Panc1 (cell line): Measurements from ENCODE around the gene GANAB. TPM values are rescaled to one million over a fixed set of nuclear protein-coding genes. Genes with fewer than 3 reads are reported as not detected.

Experiments used
- ATAC-seq: fragments of 200-7000 bp; cut with Tn5 transposase; 2 replicates; pipeline ENCODE4 v1.9.1; 2020; ENCODE audit warnings: mild to moderate bottlenecking, moderate library complexity
- BruUV-seq: library from RNA; stranded (reverse); fragments of 400-500 nt; replicated peaks from 2 replicates; lab custom pipeline; 2021; lab: Mats Ljungman, UMichigan
- CTCF ChIA-PET: fragments of 300-600 bp; sonication (Branson Sonifier 250); formaldehyde crosslinking; loops from one replicate; lab custom pipeline; 2022; ENCODE audit warnings: antibody characterized with exemption; lab: Charles Lee
- POLR2A ChIA-PET: fragments of 300-600 bp; sonication (Branson Sonifier 250); formaldehyde crosslinking; loops from one replicate; lab custom pipeline; 2022; ENCODE audit warnings: antibody characterized with exemption; lab: Charles Lee
- DNase-seq: peaks from one replicate; pipeline ENCODE4 v3.0.0-alpha.2; 2010; ENCODE audit warnings: low read depth, low spot score
- H3K27ac ChIP-seq: 2 replicates; pipeline ENCODE4 v1.5.1; 2011; ENCODE audit warnings: mild to moderate bottlenecking, low read length, inconsistent platforms
- H3K27me3 ChIP-seq: fragments of 200-500 bp; sonication (Bioruptor generic); 2 replicates; pipeline ENCODE4 v1.6.0; 2014; ENCODE audit warnings: low read length, inconsistent platforms; ENCODE audit not compliant: control insufficient read depth, insufficient read depth
- H3K36me3 ChIP-seq: fragments of 200-500 bp; sonication (Bioruptor generic); 2 replicates; pipeline ENCODE4 v1.5.1; 2014; ENCODE audit warnings: inconsistent platforms, mild to moderate bottlenecking, low read length, moderate library complexity; ENCODE audit not compliant: control insufficient read depth, insufficient read depth
- H3K4me1 ChIP-seq: 2 replicates; pipeline ENCODE4 v1.5.1; 2011; ENCODE audit warnings: inconsistent platforms, mild to moderate bottlenecking, low read length, moderate library complexity; ENCODE audit not compliant: control insufficient read depth, insufficient read depth
- H3K4me3 ChIP-seq, 2 experiments: 2 replicates each; pipeline ENCODE4 v1.5.1; 2011 to 2012; ENCODE audit warnings: low read depth in 2 of 2, low read length in 2 of 2, mild to moderate bottlenecking in 2 of 2, inconsistent platforms in 1 of 2, moderate library complexity in 1 of 2
- H3K9me3 ChIP-seq: fragments of 200-500 bp; sonication (Bioruptor generic); 2 replicates; pipeline ENCODE4 v1.5.1; 2014; ENCODE audit warnings: low read depth, mild to moderate bottlenecking, inconsistent platforms, low read length, moderate library complexity; ENCODE audit not compliant: control insufficient read depth, insufficient read depth
- POLR2AphosphoS5 ChIP-seq: IDR thresholded peaks from 2 replicates; pipeline ENCODE4 v1.6.1; 2012; ENCODE audit warnings: mild to moderate bottlenecking, low read depth, low read length, moderate library complexity
- SIN3A ChIP-seq: IDR thresholded peaks from 2 replicates; pipeline ENCODE4 v1.6.1; 2012; ENCODE audit warnings: low read depth, mild to moderate bottlenecking, low read length, moderate library complexity, borderline replicate concordance; ENCODE audit not compliant: insufficient read depth
- TCF7L2 ChIP-seq: IDR thresholded peaks from 2 replicates; pipeline ENCODE4 v1.6.1; 2011; ENCODE audit warnings: mild to moderate bottlenecking, low read depth, low read length, inconsistent platforms
- in situ Hi-C: cut with HindIII; loops from 2 replicates; pipeline ENCODE4 v1.10.0; 2016; ENCODE audit warnings: low sequenced_read_pairs, low pct_unique_long_range_greater_than_20kb
- intact Hi-C: fragments of 100-400 bp; cut with micrococcal nuclease; formaldehyde crosslinking; loops from one replicate; pipeline ENCODE4 v1.10.0; 2022; ENCODE audit not compliant: unreplicated experiment
- total RNA-seq: library from RNA; stranded (reverse); gene quantifications from one replicate; pipeline ENCODE4 v1.2.1, GENCODE V29; 2021; ENCODE audit not compliant: unreplicated experiment
- TF ChIP-seq, protein P1 (sequence below): fragments of 450-650 bp; IDR thresholded peaks from 2 replicates; pipeline ENCODE4 v1.5.1; 2017; ENCODE audit warnings: mild to moderate bottlenecking
- TF ChIP-seq, protein P2 (sequence below), 2 experiments: IDR thresholded peaks; 2 replicates each; pipeline ENCODE4 v1.6.1; 2011 to 2012; ENCODE audit warnings: low read depth in 2 of 2, control low read depth in 1 of 2, low read length in 1 of 2, mild to moderate bottlenecking in 1 of 2, moderate library complexity in 1 of 2; ENCODE audit not compliant: insufficient read depth in 1 of 2

The GANAB gene
- total RNA-seq, 1 experiment from 2014 or later, result 415 TPM

DNA sequence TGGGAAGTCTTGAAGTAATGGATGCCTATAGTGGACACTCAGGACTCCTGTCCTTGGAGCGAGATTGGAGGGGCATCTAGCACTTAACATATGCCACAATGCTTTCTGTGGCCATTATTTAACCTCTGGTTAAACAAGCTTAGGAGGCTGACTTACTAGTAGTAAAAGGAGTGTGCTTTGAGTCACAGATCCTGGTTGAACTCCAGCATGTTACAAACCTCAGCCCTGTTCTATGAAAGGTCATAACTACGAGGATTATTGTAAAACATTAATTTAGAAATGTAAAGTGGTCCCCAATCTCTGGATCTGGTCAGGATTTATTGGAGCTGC lies 26.7 kb upstream of the GANAB start:
- TF ChIP-seq POLR2AphosphoS5, result no peak
- TF ChIP-seq TCF7L2, result no peak
- ATAC-seq, result no peak
- ChIA-PET POLR2A (interaction anchor here (0.7 to 1.2 kb wide), 2 partner anchors 8 to 53 kb away, joined by 3 to 4 read pairs; partner anchors contain the start of genes C11orf98 and CSKMT), CTCF (no interaction called here)
- H3K4me1 ChIP-seq, result peaks cover 31% of the 10 kb centered on the region
- in situ Hi-C loops (no loop called here), intact Hi-C loops (no loop called here)
- peak overlapping the region; percentile 78 to 89 for H3K4me3 ChIP-seq
- no TSS peak for BruUV-seq
- no peaks in the 10 kb centered on the region for H3K27me3 ChIP-seq
- H3K36me3 ChIP-seq, result no peaks in the 10 kb centered on the region; the same call in 1 of the 2 replicates
- DNase-seq, result no peak
- H3K27ac ChIP-seq, result peak overlapping the region; percentile 93
- no peaks in the 10 kb centered on the region for H3K9me3 ChIP-seq

DNA sequence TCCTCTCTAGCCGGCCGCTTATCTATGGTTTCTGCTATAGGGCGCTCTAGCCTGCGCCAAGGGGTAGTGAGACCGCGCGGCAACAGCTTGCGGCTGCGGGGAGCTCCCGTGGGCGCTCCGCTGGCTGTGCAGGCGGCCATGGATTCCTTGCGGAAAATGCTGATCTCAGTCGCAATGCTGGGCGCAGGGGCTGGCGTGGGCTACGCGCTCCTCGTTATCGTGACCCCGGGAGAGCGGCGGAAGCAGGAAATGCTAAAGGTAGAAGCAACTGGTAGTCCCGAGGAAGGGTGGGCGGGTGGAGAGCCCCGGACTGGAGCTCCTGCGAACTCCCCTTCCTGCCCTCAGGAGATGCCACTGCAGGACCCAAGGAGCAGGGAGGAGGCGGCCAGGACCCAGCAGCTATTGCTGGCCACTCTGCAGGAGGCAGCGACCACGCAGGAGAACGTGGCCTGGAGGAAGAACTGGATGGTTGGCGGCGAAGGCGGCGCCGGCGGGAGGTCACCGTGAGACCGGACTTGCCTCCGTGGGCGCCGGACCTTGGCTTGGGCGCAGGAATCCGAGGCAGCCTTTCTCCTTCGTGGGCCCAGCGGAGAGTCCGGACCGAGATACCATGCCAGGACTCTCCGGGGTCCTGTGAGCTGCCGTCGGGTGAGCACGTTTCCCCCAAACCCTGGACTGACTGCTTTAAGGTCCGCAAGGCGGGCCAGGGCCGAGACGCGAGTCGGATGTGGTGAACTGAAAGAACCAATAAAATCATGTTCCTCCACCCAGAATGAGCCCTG lies 25.4 kb upstream of the GANAB start, which contains the start of the genes LBHD1 and UQCC3:
Gene LBHD1 (minus strand): TSS at position 660 of the 782 bp plus-strand sequence. CDS start 2,236 bp downstream, outside the sequence.
Gene UQCC3 (plus strand): TSS at position 66 of the 782 bp plus-strand sequence. CDS start 73 bp downstream, at position 139.
- ChIA-PET POLR2A (interaction anchor here (0.7 kb wide), 1 partner anchor 288 kb away, joined by 3 read pairs; no protein-coding TSS in a partner anchor), CTCF (interaction anchor here (0.6 kb wide), 1 partner anchor 82 kb away, joined by 5 read pairs; no protein-coding TSS in a partner anchor)
- BruUV-seq, result no TSS peak
- peak within 1 kb of the TSS; percentile 78 to 89 for H3K4me3 ChIP-seq
- H3K27ac ChIP-seq, result peak within 1 kb of the TSS; percentile 93
- 0 out of 2 replicates have a peak, but pooled peaks have one; percentile 63 for TF ChIP-seq SIN3A
- no peak for TF ChIP-seq TCF7L2
- TF ChIP-seq, protein P1, sequence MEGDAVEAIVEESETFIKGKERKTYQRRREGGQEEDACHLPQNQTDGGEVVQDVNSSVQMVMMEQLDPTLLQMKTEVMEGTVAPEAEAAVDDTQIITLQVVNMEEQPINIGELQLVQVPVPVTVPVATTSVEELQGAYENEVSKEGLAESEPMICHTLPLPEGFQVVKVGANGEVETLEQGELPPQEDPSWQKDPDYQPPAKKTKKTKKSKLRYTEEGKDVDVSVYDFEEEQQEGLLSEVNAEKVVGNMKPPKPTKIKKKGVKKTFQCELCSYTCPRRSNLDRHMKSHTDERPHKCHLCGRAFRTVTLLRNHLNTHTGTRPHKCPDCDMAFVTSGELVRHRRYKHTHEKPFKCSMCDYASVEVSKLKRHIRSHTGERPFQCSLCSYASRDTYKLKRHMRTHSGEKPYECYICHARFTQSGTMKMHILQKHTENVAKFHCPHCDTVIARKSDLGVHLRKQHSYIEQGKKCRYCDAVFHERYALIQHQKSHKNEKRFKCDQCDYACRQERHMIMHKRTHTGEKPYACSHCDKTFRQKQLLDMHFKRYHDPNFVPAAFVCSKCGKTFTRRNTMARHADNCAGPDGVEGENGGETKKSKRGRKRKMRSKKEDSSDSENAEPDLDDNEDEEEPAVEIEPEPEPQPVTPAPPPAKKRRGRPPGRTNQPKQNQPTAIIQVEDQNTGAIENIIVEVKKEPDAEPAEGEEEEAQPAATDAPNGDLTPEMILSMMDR, result no peak
- TF ChIP-seq POLR2AphosphoS5, result peak; percentile 25
- TF ChIP-seq, protein P2, sequence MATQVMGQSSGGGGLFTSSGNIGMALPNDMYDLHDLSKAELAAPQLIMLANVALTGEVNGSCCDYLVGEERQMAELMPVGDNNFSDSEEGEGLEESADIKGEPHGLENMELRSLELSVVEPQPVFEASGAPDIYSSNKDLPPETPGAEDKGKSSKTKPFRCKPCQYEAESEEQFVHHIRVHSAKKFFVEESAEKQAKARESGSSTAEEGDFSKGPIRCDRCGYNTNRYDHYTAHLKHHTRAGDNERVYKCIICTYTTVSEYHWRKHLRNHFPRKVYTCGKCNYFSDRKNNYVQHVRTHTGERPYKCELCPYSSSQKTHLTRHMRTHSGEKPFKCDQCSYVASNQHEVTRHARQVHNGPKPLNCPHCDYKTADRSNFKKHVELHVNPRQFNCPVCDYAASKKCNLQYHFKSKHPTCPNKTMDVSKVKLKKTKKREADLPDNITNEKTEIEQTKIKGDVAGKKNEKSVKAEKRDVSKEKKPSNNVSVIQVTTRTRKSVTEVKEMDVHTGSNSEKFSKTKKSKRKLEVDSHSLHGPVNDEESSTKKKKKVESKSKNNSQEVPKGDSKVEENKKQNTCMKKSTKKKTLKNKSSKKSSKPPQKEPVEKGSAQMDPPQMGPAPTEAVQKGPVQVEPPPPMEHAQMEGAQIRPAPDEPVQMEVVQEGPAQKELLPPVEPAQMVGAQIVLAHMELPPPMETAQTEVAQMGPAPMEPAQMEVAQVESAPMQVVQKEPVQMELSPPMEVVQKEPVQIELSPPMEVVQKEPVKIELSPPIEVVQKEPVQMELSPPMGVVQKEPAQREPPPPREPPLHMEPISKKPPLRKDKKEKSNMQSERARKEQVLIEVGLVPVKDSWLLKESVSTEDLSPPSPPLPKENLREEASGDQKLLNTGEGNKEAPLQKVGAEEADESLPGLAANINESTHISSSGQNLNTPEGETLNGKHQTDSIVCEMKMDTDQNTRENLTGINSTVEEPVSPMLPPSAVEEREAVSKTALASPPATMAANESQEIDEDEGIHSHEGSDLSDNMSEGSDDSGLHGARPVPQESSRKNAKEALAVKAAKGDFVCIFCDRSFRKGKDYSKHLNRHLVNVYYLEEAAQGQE (IDR thresholded peaks at IDR 0.05; ENCODE audit: insufficient read depth in 1 of 2, low read depth in 2 of 2, low read length in 1 of 2), result no peak
- intact Hi-C loops, result no loop called here
- no peak for DNase-seq
- no peaks in the 10 kb centered on the region for H3K27me3 ChIP-seq
- peak; percentile 76 for ATAC-seq
- H3K9me3 ChIP-seq, result no peaks in the 10 kb centered on the region
- no peaks in the 10 kb centered on the region; the same call in 1 of the 2 replicates for H3K36me3 ChIP-seq
- in situ Hi-C loops, result no loop called here
- H3K4me1 ChIP-seq, result peaks cover 30% of the 10 kb centered on the region
